Adrenal gland (tissue), 12 donors: ENCODE data around the gene BPNT1. TPM values are rescaled to one million over a fixed set of nuclear protein-coding genes. Genes with fewer than 3 reads are reported as not detected.

Source experiments
- DNase-seq, 7 donors: peaks; one replicate each; pipeline ENCODE4 v3.0.0-alpha.2; 2019 to 2020
- H3K27ac ChIP-seq, 5 donors: fragments of 200-600 bp; sonication (generic) in 4 of 5; 1 replicate in 3 of 5; 2 replicates in 2 of 5; pipeline versions ENCODE4 v1.5.1 to v1.8.0; 2016 to 2020; ENCODE audit warnings: mild to moderate bottlenecking in 1 of 5
- H3K27me3 ChIP-seq: fragments of 200-600 bp; 2 replicates; pipeline ENCODE4 v1.8.0; 2021
- H3K36me3 ChIP-seq, 2 donors: fragments of 200-600 bp; replicated peaks in 1 of 2; 1 replicate in 1 of 2; 2 replicates in 1 of 2; pipeline versions ENCODE4 v1.5.1 to v1.8.0; 2018 to 2022
- H3K4me1 ChIP-seq, 2 donors: fragments of 200-600 bp; replicated peaks in 1 of 2; 1 replicate in 1 of 2; 2 replicates in 1 of 2; pipeline versions ENCODE4 v1.5.1 to v1.8.0; 2018 to 2021
- H3K4me3 ChIP-seq, 4 donors: fragments of 200-600 bp; sonication (generic) in 3 of 4; one replicate each; pipeline ENCODE4 v1.5.1; 2016 to 2018
- H3K9me3 ChIP-seq, 3 donors: fragments of 200-600 bp; sonication (generic) in 1 of 3; replicated peaks in 1 of 3; 1 replicate in 2 of 3; 2 replicates in 1 of 3; pipeline versions ENCODE4 v1.5.1 to v1.8.0; 2016 to 2021
- POLR2A ChIP-seq, 2 donors: fragments of 450-650 bp; IDR thresholded peaks; one replicate each; pipeline ENCODE4 v1.6.1; 2017; ENCODE audit warnings: antibody characterized with exemption in 2 of 2, mild to moderate bottlenecking in 2 of 2, moderate library complexity in 1 of 2
- WGBS, 4 donors: extraction: QIAGEN DNeasy Blood & Tissue Kit in 2 of 4; methylation state at CpG; one replicate each; pipeline versions ENCODE4 v1.1.5 to v1.1.7; 2013 to 2017; 5-methylcytosine and 5-hydroxymethylcytosine counted together
- intact Hi-C, 2 donors: fragments of 100-400 bp; cut with DNase I; formaldehyde crosslinking; loops; one replicate each; pipeline versions ENCODE4 v1.14.1 to v1.15.0; 2022 to 2023
- polyA plus RNA-seq, 3 donors: library from polyadenylated mRNA; stranded (reverse); fragments of 200-250 nt in 2 of 3; fragments of 350-450 nt in 1 of 3; fragmentation: Illumina TruSeq in 1 of 3; extraction: RNeasy Lipid Tissue Mini Kit (QIAGEN cat#74804) in 1 of 3; gene quantifications; one replicate each; pipeline ENCODE4 v1.2.3, GENCODE V29; 2013 to 2014
- total RNA-seq, 9 donors: library from RNA; depleted of rRNA in 4 of 9; stranded (reverse); fragments of >200 nt in 4 of 9; fragments of 120-200 nt in 1 of 9; fragmentation: NEBNext Ultra II Directional in 1 of 9; extraction: Animal tissue kit (Norgen Biotek cat#: 25700) in 1 of 9; gene quantifications; one replicate each; pipeline versions ENCODE4 v1.1.0 to v1.2.4, GENCODE V29; 2013 to 2023
- TF ChIP-seq, protein P1 (sequence below), 6 experiments: fragments of 450-650 bp in 4 of 6; fragments of 200-600 bp in 2 of 6; sonication (generic) in 1 of 6; IDR thresholded peaks; 1 replicate in 5 of 6; 2 replicates in 1 of 6; pipeline versions ENCODE4 v1.5.1 to v1.8.0; 2016 to 2021; ENCODE audit warnings: antibody characterized with exemption in 6 of 6, mild to moderate bottlenecking in 2 of 6, moderate library complexity in 1 of 6
- donor health status: healthy with polysubstance abuse.
- donor health status: Bipolar disorder and iron deficiency.
- donor health status: DM: yes; HTN: yes; CAD: no.
- donor health status: DM: no; HTN: no; CAD: no.
- donor health status: DM: no; HTN: no; CAD: no.
- donor health status: DM: yes; HTN: yes; CAD: no.

BPNT1 gene
- total and polyA plus RNA-seq, 12 donors, result 9.0 to 40.7 (median 28.8) TPM

DNA sequence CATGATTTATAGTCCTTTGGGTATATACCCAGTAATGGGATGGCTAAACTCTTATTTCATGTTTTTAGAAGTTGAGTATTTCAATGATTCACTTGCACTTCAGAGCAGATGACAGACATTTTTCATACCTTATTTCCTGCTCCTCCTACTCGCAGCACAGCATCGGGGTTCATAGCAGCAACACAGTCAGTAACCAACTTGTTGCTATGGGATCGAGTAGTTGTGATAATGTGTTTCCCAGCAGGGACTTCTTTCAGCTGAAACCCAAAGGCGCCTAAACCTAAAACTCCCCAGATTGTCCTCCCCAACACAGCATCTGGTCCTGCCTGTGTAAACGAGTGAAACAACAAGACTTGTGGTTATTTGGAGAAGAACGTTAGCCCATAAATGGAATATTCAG, 27.0 kb downstream of the BPNT1 start:
- TF ChIP-seq POLR2A (IDR thresholded peaks at IDR 0.05), result no peak
- TF ChIP-seq, protein P1, sequence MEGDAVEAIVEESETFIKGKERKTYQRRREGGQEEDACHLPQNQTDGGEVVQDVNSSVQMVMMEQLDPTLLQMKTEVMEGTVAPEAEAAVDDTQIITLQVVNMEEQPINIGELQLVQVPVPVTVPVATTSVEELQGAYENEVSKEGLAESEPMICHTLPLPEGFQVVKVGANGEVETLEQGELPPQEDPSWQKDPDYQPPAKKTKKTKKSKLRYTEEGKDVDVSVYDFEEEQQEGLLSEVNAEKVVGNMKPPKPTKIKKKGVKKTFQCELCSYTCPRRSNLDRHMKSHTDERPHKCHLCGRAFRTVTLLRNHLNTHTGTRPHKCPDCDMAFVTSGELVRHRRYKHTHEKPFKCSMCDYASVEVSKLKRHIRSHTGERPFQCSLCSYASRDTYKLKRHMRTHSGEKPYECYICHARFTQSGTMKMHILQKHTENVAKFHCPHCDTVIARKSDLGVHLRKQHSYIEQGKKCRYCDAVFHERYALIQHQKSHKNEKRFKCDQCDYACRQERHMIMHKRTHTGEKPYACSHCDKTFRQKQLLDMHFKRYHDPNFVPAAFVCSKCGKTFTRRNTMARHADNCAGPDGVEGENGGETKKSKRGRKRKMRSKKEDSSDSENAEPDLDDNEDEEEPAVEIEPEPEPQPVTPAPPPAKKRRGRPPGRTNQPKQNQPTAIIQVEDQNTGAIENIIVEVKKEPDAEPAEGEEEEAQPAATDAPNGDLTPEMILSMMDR (IDR thresholded peaks at IDR 0.05), result no peak
- DNase-seq, result no peak
- H3K4me1 ChIP-seq, result peaks cover 0 to 4% of the 10 kb centered on the region in 2 donors
- no peak overlapping the region for H3K4me3 ChIP-seq
- H3K9me3 ChIP-seq, result no peaks in the 10 kb centered on the region
- WGBS, 4 donors, result 96 to 99% (median 98%) methylated on average over 6 of the region's 6 CpGs
- H3K36me3 ChIP-seq, result peaks cover 0 to 37% of the 10 kb centered on the region in 2 donors
- no peaks in the 10 kb centered on the region for H3K27me3 ChIP-seq
- no peak overlapping the region for H3K27ac ChIP-seq
- intact Hi-C loops, result no loop called here

DNA sequence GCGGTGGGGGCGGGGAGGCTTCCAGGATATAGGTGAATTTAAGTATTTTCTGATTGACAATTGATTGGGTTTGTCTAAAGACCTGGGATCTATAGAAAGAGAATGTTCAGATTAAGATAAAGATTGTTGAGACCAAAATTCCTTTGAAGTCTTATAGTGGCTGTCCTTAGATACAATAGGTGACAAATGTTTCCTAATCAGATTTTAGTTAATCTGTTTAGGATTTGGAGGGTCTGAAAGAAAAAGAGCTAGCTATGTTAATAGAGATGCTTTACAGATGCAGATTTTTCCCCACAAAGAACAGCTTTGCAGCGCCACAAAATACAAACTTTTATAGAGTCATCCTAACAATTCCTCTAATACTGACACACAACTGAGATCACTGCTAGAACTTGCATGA, 28.7 kb downstream of the BPNT1 start:
- no peak overlapping the region for H3K27ac ChIP-seq
- TF ChIP-seq POLR2A (IDR thresholded peaks at IDR 0.05), result no peak
- TF ChIP-seq, protein P1 (IDR thresholded peaks at IDR 0.05), result no peak
- no peak overlapping the region for H3K4me3 ChIP-seq
- peaks cover 0 to 4% of the 10 kb centered on the region in 2 donors for H3K4me1 ChIP-seq
- WGBS, 4 donors, result 96 to 98% (median 97%) methylated on average over 3 of the region's 3 CpGs
- H3K36me3 ChIP-seq, result peaks cover 0 to 36% of the 10 kb centered on the region in 2 donors
- intact Hi-C loops, result no loop called here
- H3K9me3 ChIP-seq, result no peaks in the 10 kb centered on the region
- DNase-seq, result no peak
- no peaks in the 10 kb centered on the region for H3K27me3 ChIP-seq

DNA sequence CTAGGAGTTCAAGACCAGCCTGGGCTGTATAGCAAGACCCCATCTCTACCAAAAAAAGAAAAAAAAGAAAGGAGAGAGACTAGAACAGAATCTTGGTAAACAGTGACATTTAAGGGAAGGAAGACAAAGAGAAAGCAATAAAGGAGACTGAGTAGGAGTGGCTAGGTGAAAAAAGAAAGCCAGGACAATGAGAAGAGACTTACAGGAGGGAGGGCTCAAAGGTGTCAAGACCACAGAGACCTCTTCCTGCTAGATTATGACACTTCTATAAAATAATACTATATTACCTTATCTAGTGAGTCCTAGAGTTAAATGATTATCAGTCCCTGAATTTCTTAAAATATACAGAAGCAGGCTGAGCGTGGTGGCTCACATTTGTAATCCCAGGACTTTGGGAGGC, 33.2 kb downstream of the BPNT1 start:
- Histone ChIP-seq H3K27me3 (no peaks in the 10 kb centered on the region), H3K4me1 (peaks cover 0 to 4% of the 10 kb centered on the region in 2 donors), H3K36me3 (peaks cover 0 to 20% of the 10 kb centered on the region in 2 donors), H3K9me3 (no peaks in the 10 kb centered on the region), H3K27ac (no peak overlapping the region), H3K4me3 (no peak overlapping the region)
- no peak for DNase-seq
- TF ChIP-seq POLR2A (IDR thresholded peaks at IDR 0.05), result no peak
- TF ChIP-seq, protein P1 (IDR thresholded peaks at IDR 0.05), result no peak
- intact Hi-C loops, result no loop called here
- 83 to 90% (median 88%) methylated on average over 1 of the region's 1 CpG for WGBS, 4 donors

DNA sequence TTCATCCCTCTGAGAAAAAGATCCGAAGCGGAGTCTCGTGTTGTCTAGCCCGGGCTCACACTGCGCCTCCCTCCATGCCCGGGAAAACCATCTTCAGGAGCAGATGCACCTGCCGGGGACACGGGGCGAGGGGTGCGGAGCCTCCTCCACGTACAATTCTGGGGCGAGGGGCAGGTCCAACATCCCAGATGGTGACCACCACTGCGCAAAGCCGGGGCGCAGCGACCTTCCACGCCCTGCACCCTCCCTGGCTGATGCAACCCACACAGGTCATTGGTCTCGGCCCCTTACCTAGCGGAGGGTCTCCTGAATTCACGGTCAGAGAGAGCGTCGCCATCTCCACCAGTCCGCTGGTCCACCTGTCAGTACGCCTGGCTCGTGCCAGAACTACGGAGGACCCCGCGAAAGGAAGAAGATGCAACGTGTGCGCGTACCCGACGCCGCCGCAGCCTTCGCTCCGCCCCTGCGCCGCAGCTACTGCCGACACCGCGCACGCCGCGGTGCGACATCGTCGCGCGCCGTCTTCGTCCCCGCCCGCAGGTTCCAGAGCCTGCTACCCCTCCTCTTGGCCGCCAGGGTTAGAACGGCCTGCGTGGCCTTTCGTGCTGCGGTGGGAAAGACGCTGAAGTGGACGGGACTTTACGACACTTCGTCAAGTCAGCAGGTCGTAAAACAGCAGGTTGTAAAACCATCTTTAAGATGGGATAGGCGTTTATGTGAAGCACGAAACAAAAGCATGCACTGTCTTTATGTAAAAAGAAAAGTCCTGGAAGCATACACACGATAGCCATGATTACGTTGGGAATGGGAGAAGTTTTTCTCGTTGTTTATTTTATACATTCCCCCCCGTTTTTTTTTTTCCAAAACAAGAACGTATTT, 43.3 kb downstream of the BPNT1 start, which contains the start of gene EPRS1:
Gene EPRS1, minus strand, starts transcription at position 454 of the 879 bp plus-strand sequence. Its CDS starts 117 bp downstream, at position 337.
- H3K36me3 ChIP-seq, result no peaks in the 10 kb centered on the region
- H3K4me1 ChIP-seq, result peaks cover 0 to 15% of the 10 kb centered on the region in 2 donors
- H3K4me3 ChIP-seq, result peak within 1 kb of the TSS; percentile 31 to 85 (median 73)
- intact Hi-C loops, result loop anchor here in 1 of 2 donors (10.0 kb wide), 1 partner anchor 49 kb away; the partner anchor contains the start of gene IARS2
- no peaks in the 10 kb centered on the region for H3K9me3 ChIP-seq
- WGBS, 4 donors, result 0 to 1% (median 0%) methylated on average over 18 to 71 of the region's 71 CpGs
- peak within 1 kb of the TSS; percentile 11 to 88 (median 79) for H3K27ac ChIP-seq
- H3K27me3 ChIP-seq, result no peaks in the 10 kb centered on the region
- DNase-seq, result peak; percentile 92 to 98 (median 95)
- TF ChIP-seq POLR2A (IDR thresholded peaks at IDR 0.05), result peak in 1 of 2 donors; percentile 84
- TF ChIP-seq, protein P1 (IDR thresholded peaks at IDR 0.05), result peak; percentile 62 to 95 (median 79)
